HEK293 (cell line): ENCODE results near the gene CNNM1.

Experiments used
- CTCF ChIA-PET: fragments of 350-600 bp; formaldehyde crosslinking; extraction: SDS; loops from one replicate; lab custom pipeline; 2021; ENCODE audit warnings: antibody characterized with exemption; lab: Yijun Ruan, JAX
- POLR2A ChIA-PET: fragments of 300-600 bp; formaldehyde crosslinking; extraction: SDS; loops from one replicate; lab custom pipeline; 2020; ENCODE audit warnings: antibody characterized with exemption, inconsistent platforms; lab: Yijun Ruan, JAX
- H3K27ac ChIP-seq: fragments of 200-500 bp; sonication (Bioruptor generic); 2 replicates; pipeline ENCODE4 v1.5.1; 2014; ENCODE audit warnings: low read depth, low read length, control low read depth, inconsistent platforms; ENCODE audit errors: extremely low read depth
- H3K36me3 ChIP-seq, 2 experiments: fragments of 200-500 bp in 1 of 2; sonication (Bioruptor generic) in 1 of 2; 1 replicate in 1 of 2; 2 replicates in 1 of 2; pipeline ENCODE4 v1.5.1; 2014 to 2017; ENCODE audit warnings: inconsistent platforms in 2 of 2, low read length in 2 of 2; ENCODE audit not compliant: control insufficient read depth in 2 of 2, insufficient read depth in 1 of 2
- H3K4me1 ChIP-seq: fragments of 200-500 bp; sonication (Bioruptor generic); 2 replicates; pipeline ENCODE4 v1.5.1; 2014; ENCODE audit warnings: mild to moderate bottlenecking, low read length, inconsistent platforms; ENCODE audit not compliant: control insufficient read depth, insufficient read depth
- H3K4me3 ChIP-seq: 2 replicates; pipeline ENCODE4 v1.5.1; 2011; ENCODE audit warnings: low read depth, mild to moderate bottlenecking, control low read depth, low read length, moderate library complexity
- H3K9me3 ChIP-seq: fragments of 200-500 bp; sonication (Bioruptor generic); 2 replicates; pipeline ENCODE4 v1.5.1; 2014; ENCODE audit warnings: low read depth, low read length, inconsistent platforms; ENCODE audit not compliant: control insufficient read depth, insufficient read depth
- AEBP2 ChIP-seq: fragments of 450-650 bp; formaldehyde crosslinking; IDR thresholded peaks from 2 replicates; pipeline ENCODE4 v1.5.1; 2016; ENCODE audit warnings: missing biosample characterization, missing genetic modification characterization, borderline replicate concordance
- BCL6B ChIP-seq: fragments of 450-650 bp; formaldehyde crosslinking; IDR thresholded peaks from 2 replicates; pipeline ENCODE4 v1.5.1; 2017; ENCODE audit warnings: missing biosample characterization, missing genetic modification characterization
- PRDM10 ChIP-seq: fragments of 450-650 bp; formaldehyde crosslinking; IDR thresholded peaks from 2 replicates; pipeline ENCODE4 v1.5.1; 2016; ENCODE audit warnings: missing biosample characterization, missing genetic modification characterization
- REST ChIP-seq: fragments of 450-650 bp; formaldehyde crosslinking; IDR thresholded peaks from 2 replicates; pipeline ENCODE4 v1.5.1; 2016; ENCODE audit warnings: missing biosample characterization, missing genetic modification characterization
- ZFHX2 ChIP-seq: fragments of 450-650 bp; formaldehyde crosslinking; conservative IDR thresholded peaks from 2 replicates; pipeline ENCODE4 v1.5.1; 2016; ENCODE audit warnings: missing biosample characterization, missing genetic modification characterization
- ZFP3 ChIP-seq: fragments of 450-650 bp; formaldehyde crosslinking; IDR thresholded peaks from 2 replicates; pipeline ENCODE4 v1.5.1; 2016; ENCODE audit warnings: low read depth, missing biosample characterization, missing genetic modification characterization
- ZFP37 ChIP-seq: fragments of 450-650 bp; formaldehyde crosslinking; IDR thresholded peaks from 2 replicates; pipeline ENCODE4 v1.5.1; 2016; ENCODE audit warnings: missing biosample characterization, missing genetic modification characterization
- ZFP41 ChIP-seq: fragments of 450-650 bp; formaldehyde crosslinking; IDR thresholded peaks from 2 replicates; pipeline ENCODE4 v1.5.1; 2016; ENCODE audit warnings: missing biosample characterization, missing genetic modification characterization, borderline replicate concordance
- ZNF121 ChIP-seq: fragments of 450-650 bp; formaldehyde crosslinking; IDR thresholded peaks from 2 replicates; pipeline ENCODE4 v1.5.1; 2016; ENCODE audit warnings: missing biosample characterization, missing genetic modification characterization
- ZNF214 ChIP-seq: fragments of 450-650 bp; formaldehyde crosslinking; IDR thresholded peaks from 2 replicates; pipeline ENCODE4 v1.5.1; 2017; ENCODE audit warnings: missing biosample characterization, mild to moderate bottlenecking, missing genetic modification characterization, borderline replicate concordance
- ZNF280D ChIP-seq: fragments of 450-650 bp; formaldehyde crosslinking; IDR thresholded peaks from 2 replicates; pipeline ENCODE4 v1.5.1; 2016; ENCODE audit warnings: missing biosample characterization, missing genetic modification characterization
- ZNF521 ChIP-seq: fragments of 450-650 bp; formaldehyde crosslinking; IDR thresholded peaks from 2 replicates; pipeline ENCODE4 v1.5.1; 2017; ENCODE audit warnings: missing biosample characterization, mild to moderate bottlenecking, missing genetic modification characterization
- ZNF580 ChIP-seq: fragments of 450-650 bp; formaldehyde crosslinking; IDR thresholded peaks from 2 replicates; pipeline ENCODE4 v1.5.1; 2016; ENCODE audit warnings: missing biosample characterization, missing genetic modification characterization
- ZNF623 ChIP-seq: fragments of 450-650 bp; formaldehyde crosslinking; IDR thresholded peaks from 2 replicates; pipeline ENCODE4 v1.5.1; 2016; ENCODE audit warnings: missing biosample characterization, missing genetic modification characterization
- ZNF658 ChIP-seq: fragments of 450-650 bp; formaldehyde crosslinking; IDR thresholded peaks from 2 replicates; pipeline ENCODE4; 2016; ENCODE audit warnings: missing biosample characterization, missing genetic modification characterization
- ZSCAN30 ChIP-seq: fragments of 450-650 bp; IDR thresholded peaks from 2 replicates; pipeline ENCODE4 v1.5.1; 2018; ENCODE audit warnings: missing biosample characterization, mild to moderate bottlenecking, missing genetic modification characterization, moderate library complexity
- ZSCAN5A ChIP-seq: fragments of 450-650 bp; formaldehyde crosslinking; IDR thresholded peaks from 2 replicates; pipeline ENCODE4 v1.5.1; 2016; ENCODE audit warnings: missing biosample characterization, missing genetic modification characterization

The CNNM1 gene

GRCh38 chr10:99429517-99430095, 100.5 kb downstream of the CNNM1 start:
- ChIA-PET CTCF (interaction anchor here (0.9 to 2.2 kb wide), 4 partner anchors 18 to 183 kb away, joined by 3 to 7 read pairs (median 4); no protein-coding TSS in a partner anchor), POLR2A (interaction anchor here (1.1 to 2.1 kb wide), 9 partner anchors 9 to 229 kb away, joined by 3 to 20 read pairs (median 5); partner anchors contain the start of genes CNNM1, ENTPD7 and SLC25A28)
- H3K4me3 ChIP-seq: peak overlapping the region; percentile 87
- H3K36me3 ChIP-seq: peaks cover 5 to 28% of the 10 kb centered on the region in 2 experiments; a peak in 2 of 3 replicates
- H3K4me1 ChIP-seq: peaks cover 9% of the 10 kb centered on the region; the same call in 1 of the 2 replicates
- H3K27ac ChIP-seq: no peak overlapping the region
- TF ChIP-seq REST (tag by site-specific recombination) (peak; percentile 37; the same call in 1 of the 2 replicates), AEBP2 (tag by site-specific recombination) (no peak), ZFP41 (no peak), ZNF623 (tag by site-specific recombination) (no peak), ZFP3 (tag by site-specific recombination) (no peak), PRDM10 (tag by site-specific recombination) (peak; percentile 72), ZNF658 (no peak), ZNF521 (tag by site-specific recombination) (no peak)
- H3K9me3 ChIP-seq: no peaks in the 10 kb centered on the region

GRCh38 chr10:99430116-99430450, 100.9 kb downstream of the CNNM1 start:
- ChIA-PET CTCF (interaction anchor here (0.7 to 2.2 kb wide), 5 partner anchors 18 to 183 kb away, joined by 3 to 7 read pairs (median 4); no protein-coding TSS in a partner anchor), POLR2A (interaction anchor here (0.5 to 2.1 kb wide), 22 partner anchors 9 to 302 kb away, joined by 3 to 20 read pairs (median 4); partner anchors contain the start of genes CNNM1, COX15, CUTC and ENTPD7)
- peak overlapping the region; percentile 87 for H3K4me3 ChIP-seq
- no peaks in the 10 kb centered on the region for H3K9me3 ChIP-seq
- peaks cover 9% of the 10 kb centered on the region; the same call in 1 of the 2 replicates for H3K4me1 ChIP-seq
- peaks cover under 1 to 26% of the 10 kb centered on the region in 2 experiments; a peak in 1 of 3 replicates for H3K36me3 ChIP-seq
- peak overlapping the region; percentile 59; the same call in 1 of the 2 replicates for H3K27ac ChIP-seq
- TF ChIP-seq ZNF214 (tag by site-specific recombination) (no peak), ZSCAN5A (tag by site-specific recombination) (0 out of 2 replicates have a peak, but pooled peaks have one; percentile 63), ZFHX2 (no peak), ZSCAN30 (tag by site-specific recombination) (0 out of 2 replicates have a peak, but pooled peaks have one; percentile 45), ZNF121 (tag by site-specific recombination) (no peak), ZNF580 (0 out of 2 replicates have a peak, but pooled peaks have one; percentile 40), ZNF280D (tag by site-specific recombination) (0 out of 2 replicates have a peak, but pooled peaks have one; percentile 19), ZFP37 (tag by site-specific recombination) (0 out of 2 replicates have a peak, but pooled peaks have one; percentile 23), BCL6B (tag by site-specific recombination) (no peak)
